Measurements from ENCODE around the gene PDE10A.

Gene PDE10A

DNA sequence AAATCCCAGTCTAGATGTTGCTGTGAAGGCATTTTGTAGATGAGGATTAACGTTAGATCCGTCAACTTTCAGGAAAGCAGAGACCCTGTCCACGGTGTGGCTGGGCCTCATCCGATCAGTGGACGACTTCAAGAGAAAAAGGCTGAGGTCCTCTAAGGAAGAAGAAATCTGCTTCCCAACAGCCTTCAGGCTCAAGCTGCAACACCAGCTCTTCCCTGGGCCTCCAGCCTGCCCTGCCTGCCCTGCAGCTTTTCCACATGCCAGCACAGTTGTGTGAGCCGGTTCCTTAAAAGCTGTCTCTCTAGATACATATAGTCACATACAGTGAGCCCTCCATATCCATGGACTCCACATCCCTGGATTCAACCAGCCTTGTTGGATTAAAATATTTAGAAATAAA, 14.1 kb upstream of the PDE10A start:
- DNase-seq, result no peak

DNA sequence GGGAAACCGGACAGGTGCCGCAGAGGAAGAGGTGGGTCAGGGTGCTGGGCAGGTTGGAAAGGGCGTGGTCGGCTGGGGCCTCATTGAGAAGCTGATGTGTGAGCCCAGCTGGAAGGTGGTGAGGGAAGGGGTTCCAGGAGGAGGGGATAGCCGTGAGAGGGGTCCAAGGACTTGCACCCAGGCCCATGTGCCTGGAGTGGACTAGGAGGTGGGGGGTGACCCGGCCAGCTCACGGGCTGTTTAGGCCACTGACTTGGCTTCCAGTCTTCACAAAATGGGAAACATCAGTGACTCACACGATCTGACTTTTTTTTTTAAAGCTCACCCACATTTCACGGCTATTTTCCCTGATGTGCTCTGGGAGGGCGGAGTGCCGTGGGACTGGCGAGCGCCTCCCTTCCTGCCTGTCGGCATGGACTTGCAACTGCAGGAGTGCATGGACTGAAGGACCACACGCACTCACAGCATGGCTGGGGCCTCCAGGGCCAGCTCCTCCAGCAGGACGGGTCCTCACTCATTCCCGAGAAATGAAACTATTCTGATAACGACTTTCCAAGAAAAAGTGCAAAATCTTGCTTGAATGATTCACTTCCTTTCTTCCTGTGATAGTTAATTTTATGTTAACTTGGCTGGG, 13.5 kb upstream of the PDE10A start:
- peak; percentile 28 for DNase-seq

DNA sequence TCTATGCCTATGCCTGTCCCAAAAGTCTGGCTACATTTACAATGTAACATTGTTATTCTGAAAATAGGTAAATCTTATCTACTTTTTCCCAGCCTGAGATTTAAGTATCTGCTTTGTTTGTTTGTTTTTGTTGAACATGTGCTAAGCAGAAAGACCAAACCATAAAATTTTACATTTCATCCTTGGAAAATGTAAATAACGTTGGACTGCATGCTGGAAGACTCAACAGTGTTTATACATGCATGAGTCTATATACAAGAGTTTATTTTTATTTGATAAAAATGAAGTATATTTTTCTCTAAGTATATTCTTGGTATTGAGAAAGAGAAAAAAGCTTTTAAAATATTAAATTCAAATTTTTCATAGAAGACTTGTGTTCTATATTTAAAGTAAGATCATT, 12.1 kb upstream of the PDE10A start:
- DNase-seq, result no peak

DNA sequence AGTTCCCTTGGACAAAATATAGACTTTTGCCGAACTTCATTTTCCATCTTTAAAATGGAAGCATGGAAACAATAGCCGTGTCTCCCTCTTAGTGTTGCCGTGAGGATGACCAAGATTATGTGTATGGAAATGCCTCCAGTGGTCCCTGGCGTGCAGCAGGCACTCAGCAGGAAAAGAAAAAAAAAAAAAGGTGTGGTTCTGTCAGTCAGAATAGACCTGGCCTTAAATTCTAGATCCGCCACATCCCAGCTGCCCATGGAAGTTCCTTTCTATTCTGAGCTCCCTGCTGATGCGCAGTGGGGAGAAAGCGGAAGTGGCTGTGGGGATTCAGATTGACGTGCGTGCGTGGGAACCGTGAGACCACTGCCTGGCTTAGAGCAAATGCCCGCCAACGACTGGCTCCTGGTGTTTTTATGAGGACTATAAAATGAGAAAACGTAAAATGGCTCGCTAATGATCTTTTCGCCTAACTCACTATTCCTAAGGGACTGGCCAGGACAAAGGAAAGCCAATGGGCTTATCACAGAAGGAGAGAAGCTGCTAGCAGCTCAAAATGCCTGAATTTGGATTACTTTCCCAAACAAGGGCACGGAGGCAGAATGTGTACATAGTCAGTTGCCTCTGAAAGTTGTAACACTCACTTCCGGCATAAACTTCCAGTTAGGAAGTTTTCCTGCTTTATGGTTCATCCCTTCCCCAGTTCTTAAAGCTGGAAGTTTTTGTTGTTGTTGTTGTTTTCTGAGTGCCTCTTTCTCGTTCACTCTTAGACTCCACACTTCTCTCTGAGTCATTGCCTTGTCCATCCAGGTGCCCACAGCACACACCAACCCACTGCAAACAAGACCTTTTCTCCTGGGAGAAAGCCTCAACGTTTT, 11.4 kb upstream of the PDE10A start:
- no peak for DNase-seq

DNA sequence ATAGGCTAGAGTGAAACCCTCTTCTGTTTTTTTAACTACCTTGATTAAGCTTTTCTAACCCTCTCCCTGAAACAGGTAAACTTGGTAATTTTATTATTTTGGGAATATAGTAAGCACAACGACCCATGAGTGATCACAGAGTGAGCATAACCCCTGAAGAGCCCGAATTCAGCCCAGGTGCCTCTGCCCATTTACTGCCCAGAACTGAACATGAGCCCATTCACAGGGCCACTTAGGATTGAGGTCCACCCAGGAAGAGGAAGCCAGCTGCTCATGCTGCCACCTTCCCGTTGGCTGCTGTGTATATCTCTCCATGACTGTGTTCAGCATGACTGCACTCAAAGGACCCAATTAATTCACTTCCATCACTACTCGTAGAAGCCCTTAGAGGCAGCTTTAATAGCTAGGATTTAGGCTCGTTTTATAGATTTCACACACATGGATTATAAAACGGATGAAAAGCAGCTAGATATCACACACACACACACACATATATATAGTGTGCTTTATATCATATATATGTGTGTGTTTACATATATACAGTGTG, 8.3 kb upstream of the PDE10A start:
- no peak for DNase-seq

DNA sequence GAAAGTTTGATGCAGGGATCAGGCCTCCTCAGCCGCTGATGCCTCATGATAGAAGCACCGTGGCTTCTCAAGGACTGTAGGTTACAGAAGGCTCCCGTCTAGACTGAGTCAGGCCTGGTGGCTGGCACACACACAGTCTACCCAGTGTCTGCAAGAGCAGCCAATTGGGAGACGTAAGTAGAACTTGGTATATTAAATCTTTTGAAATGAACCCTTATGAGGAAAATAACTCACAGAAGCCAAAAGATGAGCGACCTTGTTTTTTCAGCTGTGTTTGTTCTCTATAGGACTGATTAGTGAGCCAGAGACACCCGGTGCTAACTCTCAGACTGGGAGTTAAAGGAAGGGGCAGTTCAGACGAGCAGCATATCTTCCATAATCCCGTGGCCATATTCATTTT, 5.9 kb upstream of the PDE10A start:
- no peak for DNase-seq

DNA sequence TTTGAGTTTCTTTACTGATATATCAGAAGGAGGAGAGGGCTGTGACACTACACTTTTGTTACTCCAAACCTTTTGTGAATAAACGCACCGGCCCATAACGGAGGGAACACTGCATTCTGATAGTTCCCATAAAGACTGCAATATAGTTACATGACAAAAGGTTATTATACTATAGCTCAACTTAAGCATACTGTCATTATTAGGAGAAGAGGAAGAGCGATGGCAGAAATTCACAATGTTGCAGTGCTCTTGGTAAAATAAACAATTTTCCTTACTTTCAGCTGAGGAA, 2.3 kb upstream of the PDE10A start:
- DNase-seq, result no peak

DNA sequence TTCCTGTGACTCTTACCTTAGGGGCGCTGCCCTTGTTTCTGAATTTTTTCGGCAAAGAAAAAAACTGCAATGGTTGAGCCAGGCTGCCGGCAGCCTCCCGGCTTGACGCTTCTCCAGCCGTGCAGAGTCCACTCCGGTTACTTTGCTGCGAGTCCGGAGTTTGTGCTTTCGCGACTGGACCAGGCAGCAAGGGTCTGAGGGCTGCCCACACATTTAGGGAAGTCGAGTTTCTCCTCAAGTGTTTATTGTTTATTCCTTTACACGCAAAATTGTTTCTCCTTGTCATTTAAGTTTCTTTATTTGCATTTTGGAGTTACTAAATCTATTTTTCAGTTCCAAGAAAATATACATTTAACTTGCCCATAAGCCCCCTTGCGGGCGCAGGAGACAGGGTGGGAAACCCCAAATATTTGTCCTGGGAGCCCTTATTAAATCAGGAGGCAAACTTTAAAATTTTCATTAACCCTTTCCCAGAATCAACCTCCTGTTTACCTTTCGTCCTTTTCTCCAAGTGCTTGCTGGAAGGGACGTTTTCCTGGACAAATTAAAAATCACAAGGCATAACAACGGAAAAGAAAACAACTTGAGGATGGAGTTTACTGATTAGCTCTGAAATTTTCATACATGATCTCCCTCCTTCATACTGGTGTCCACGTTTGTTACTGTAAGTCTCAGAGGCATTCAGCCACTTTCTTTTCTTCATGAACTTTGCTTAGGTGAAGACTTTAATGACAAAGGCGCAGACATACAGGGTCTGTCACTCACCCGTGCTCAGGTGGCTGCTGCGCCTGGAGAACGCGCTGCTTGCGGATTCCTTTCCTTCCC, 1.7 kb upstream of the PDE10A start:
- no peak for DNase-seq

DNA sequence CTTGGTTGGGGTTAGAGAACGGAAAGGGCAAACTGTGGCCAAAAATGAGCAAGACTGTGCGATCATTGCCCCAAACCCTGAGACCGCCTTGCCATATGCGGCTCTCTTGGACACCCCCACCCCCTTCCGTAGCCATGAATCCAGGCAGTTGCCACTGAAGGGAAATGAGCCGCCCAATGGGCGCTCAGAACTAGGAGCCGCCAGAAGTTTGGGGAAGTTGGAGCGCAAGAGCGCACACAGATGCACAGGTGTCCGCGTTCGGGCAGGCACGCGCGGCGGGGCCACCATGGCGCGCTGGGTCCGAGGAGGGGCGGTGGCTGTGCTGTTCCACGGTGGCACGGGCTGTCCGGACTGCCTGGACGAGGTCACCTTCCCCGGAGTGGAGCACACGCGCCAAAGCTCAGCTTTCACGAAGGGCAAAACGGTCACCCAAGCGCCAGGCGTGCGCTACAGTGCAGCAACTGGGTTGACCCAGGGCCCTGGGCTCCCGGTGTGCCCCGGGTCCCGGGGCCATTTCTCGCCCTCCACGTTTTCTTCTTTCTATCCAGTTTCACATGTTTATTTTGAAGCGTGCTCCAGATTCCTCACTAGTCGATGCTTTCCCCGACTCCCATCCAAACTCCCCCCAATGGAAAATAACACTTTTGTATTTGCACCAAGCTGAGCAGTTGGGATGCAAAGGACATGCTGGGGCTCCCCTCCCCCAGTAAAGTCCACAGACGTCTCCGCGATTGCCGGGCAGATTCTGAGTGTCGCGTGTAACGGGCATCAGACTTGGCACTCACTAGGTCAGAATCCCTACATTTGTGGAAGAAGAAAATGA, 906 bp upstream of the PDE10A start:
- no peak for DNase-seq

DNA sequence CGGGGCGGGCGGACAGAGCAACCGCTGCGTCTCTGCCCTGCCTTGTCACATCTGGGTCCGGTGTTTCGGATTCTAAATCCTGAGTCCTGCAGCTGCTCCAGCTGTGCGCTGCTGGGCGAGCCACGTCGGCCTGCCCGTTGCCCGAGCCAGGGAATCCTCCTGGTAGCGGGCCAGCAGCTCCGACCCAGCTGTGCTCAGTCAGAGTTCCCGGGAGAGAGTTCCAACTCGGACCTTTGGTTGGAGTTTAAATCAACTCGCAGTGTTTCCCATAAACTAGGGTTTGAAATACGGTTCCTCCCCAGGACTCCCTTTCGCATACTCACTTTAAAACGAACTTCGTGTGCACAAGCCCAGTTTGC, 315 bp upstream of the PDE10A start:
- peak; percentile 20 for DNase-seq

DNA sequence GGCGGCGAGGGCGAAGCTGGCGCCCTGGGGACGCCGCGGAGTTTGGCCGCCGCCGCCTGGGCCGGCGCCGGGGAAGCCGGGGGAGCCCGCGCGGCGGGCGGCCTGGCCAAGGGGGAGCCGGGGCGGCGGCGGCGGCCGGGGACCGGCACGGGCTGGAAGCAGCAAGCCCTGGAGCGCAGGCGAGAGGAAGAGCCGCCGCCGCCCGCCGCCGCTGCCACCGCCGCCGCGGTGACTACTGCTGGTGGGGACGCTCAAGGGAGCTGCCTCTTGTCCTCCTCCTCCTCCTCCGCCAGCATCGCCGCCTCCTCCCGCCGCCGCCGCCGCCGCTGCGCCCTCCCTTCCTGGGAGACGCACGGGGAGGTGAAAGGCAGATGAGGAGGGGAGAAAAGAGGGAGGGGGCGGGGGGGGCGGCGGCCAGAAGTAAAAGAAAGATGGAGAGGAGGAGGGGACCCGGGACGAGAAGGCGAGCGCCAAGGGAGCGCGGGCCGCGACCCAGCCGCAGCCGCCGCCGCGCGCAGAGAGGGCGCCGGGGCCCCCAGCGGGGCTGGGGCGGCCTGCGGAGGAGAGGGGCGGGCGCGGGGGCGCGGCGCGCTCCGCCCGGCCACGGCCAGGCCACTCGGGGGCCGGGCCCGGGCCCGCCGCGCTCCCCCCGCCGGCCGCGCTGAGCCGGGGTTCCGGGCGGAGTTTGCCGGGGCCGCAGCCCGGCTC, 846 bp downstream of the PDE10A start:
- DNase-seq, result peak; percentile 19

DNA sequence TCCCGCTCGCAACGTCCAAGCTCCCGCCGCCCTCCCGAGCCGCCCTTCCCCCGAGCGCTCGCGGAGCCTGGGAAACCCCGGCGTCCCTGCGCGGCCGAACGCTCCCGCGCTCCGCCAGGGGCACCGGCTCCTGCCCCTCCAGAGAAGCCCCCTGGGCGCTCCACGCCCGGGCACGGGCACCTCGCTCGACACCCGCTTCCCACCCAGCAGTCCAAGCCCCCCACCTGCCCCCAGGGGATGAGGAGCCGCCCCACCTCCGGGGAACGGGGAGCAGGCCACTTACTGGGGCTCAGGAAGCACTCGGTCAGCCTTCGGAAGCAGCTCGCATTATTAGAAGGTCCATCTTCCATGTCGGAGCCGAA, 1.4 kb downstream of the PDE10A start:
- DNase-seq, result no peak

DNA sequence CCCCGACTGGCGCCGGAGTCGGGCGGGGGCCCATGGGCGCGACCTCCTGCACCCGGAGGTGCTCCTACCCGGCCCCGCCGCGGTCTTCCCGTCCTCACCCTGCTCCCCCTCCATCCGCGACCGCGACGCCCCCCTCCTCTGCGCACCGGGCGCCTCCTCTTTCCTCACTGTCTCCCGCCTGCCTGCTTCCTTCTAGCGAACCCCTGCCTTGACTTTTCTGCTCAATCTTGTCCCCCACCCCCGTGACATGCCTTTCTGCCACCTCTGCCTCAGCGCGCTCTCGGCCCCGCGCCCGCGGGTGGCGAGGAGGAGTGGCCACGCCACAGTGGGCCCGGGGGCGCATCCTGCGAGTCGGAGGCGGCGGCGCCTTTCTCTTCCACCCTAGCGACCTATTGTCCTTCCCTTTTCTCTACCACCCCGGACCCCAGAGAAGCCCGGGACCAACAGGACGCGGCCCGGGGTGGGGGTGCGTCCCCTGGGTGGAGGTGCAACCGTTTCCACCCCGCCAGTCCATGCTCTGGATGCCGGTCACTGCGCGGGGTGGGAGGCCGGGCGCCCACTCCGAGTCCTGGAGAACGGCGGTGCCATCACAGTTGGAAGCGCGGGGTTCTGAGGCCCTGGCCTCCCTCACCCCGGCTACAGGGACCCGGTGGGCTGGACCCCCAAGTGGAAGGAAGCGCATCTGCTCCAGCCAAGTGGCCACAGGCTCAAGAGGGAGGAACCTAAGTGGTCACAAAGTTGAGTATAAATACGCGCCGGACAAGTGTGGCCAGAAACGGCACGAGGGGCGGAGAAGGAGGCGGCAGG, 2.0 kb downstream of the PDE10A start:
- DNase-seq, result no peak

DNA sequence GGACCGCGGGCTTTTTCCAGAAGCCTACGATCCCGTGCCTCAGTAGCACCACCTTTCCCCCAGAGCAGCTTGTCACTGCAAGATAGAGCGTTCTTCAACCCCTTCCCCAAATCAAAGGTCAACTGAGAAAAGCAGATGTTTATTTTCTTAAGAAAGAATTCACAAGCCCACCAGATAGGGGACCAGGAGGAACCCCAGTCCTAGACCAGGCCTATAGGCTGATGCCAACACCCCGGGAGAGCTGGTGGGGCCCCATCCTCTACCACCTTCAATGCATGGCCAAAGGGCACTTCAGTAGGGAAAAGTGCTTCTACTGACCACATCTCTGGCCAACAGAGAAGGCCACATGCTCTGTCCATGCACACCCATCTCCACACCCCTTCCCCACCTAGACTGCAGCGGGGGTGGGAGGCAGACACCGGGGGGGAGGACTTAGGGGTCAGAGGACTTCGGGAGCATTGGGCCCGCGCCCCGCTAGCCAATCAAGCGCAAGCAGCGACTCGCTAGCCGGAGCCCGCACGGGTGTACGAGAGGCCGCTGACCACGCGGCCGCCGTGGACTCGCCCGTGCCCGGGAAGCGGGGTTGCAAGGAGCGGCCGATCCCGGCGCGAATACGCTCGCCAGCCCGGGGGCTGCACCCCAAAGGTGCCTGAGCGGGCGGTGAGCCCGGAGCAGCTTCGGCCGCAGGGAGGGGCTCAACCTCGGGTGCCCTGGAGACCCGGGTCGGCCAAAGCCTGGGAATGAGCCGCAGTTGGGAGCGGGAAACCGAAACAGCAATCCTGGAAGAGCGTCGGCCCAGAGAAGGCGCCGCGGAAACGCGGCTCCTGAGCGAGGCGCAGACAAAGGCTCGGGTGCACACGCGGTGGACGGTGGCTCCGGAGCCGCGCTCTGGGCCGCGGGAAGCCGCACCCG, 2.8 kb downstream of the PDE10A start:
- no peak for DNase-seq

DNA sequence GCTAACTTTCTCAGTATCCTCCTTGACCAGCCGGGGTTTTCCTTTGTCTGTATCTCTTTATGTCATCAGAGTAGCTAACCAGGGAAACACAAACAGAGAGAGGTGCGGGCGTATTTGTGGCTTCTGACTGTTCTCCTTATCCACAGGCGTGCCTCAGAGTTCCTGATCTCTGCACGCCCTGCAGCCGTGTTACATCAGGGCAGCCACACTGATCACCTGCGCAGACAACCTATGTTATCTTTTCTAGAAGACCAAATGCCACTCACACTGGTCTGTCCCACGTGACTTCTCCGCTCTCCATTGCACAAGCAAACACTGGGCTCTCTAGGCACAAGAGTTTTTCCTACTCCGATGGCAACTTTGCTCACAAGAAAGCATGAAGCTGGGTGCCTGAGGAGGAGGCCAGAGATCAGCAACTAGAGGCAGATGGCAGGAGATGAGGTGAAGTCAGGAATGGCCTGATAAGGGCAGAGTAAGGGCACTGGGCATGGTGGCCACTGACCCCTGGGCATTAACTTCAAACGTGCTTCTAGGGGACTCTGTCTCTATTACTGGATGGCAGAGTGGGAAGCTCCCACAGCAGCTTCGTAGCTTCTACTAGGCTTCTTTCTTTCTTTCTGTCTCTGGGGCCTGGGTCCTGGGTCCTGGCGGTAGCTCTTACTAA, 4.5 kb downstream of the PDE10A start:
- no peak for DNase-seq

DNA sequence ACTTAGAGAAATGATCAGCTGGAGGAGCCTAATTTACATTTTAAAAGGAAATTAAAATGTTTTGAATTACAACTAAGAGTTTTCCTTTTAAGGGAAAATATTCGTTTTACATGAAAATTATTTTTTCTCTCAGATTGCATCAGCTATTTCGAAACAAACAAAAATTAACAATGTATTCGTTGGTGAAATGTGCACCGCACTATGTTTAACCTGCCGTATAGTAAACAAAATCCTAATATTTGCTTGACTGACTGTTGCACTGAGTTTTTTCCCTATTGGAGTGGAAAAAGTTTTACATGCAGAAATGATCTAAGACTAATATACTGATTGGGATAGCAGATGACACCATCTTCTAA, 5.7 kb downstream of the PDE10A start:
- no peak for DNase-seq

DNA sequence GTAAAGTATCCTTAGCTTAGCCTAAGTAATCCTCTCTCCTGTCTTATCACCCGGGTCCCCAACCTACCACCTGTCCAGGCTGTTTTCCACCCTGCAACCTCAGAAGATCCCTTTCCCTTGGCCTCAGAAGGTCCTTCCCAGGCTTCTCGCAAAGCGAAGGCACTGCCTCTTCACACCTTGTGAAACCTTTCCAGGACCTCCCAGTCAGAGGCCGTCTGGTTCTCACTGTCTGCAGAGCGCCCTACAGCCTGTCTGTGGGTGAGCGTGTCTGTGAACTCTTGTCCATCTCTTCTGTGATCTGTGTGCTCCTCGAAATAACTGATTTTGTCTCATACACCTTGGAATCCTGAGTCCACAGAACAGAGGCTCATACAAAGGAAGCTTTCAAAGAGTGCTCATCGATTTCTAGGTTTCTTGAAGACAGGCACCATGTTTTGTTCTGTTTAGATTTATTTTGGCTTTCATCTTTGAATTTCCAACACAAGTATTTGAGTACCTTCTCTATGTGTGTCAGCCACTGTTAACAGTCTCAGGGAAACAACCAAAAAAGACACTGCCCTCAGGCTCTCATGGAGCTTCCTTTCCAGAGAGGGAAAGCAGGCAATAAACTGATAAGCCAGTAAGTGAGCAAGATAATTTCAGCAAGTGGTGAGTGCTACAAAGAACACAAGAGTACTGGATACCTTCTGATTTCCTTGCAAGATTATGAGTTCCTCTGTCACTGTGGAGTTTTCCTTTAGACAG, 6.3 kb downstream of the PDE10A start:
- DNase-seq, result no peak

DNA sequence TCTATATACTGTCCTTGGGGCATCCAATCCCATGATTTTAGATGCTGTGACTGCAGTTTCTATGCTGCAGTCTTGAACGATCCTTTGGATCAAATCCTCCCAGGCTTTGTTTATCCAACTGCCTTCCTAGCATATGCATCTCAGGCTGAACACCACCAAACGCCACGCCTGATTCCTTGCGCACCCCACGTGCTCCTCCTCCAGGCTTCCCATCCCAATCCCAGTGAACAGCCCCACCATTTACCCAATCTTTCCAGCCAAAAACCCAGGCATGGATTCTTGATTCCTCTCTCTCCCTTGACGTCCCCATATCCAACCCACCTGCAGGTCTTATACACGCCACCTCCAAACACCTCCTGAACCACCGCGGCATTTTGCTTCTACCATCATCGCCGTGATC, 7.8 kb downstream of the PDE10A start:
- DNase-seq, result no peak

DNA sequence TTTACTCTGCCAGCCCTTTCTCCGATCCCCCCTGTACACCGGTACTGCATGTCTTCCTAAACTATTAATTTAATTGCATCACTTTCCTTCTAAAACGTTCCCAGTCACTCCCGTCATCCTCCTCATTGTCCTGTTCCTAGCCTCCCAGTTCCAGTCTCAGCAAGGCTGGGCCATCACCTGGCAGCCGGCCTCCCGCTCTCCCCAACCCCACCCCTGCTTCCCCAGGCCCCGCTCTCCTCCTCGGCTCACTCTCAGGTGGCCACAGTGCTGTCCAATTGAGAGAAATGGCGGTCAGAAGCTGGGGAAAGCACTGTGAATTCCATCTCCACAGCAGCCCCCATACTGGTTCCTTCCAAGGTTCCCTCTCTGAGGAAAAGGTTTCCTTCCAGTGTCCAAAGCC, 8.9 kb downstream of the PDE10A start:
- no peak for DNase-seq

All from fibroblast of skin of right quadriceps (primary cell).